ENCODE measurements around the gene CELF2.

The CELF2 gene

GRCh38 chr10:11225935-11226334, 208.3 kb downstream of the CELF2 start:
- DNase-seq (ENCODE audit: low spot score) = peak; percentile 33

- DNase-seq (ENCODE audit: low spot score) = no peak
Observed at GRCh38 chr10:11227103-11227502, 209.4 kb downstream of the CELF2 start.

GRCh38 chr10:11229893-11230292, 212.2 kb downstream of the CELF2 start:
- no peak for DNase-seq (ENCODE audit: low spot score)

- DNase-seq (ENCODE audit: low spot score) = peak; percentile 29
Observed at GRCh38 chr10:11230498-11231167, 213.0 kb downstream of the CELF2 start.

DNA sequence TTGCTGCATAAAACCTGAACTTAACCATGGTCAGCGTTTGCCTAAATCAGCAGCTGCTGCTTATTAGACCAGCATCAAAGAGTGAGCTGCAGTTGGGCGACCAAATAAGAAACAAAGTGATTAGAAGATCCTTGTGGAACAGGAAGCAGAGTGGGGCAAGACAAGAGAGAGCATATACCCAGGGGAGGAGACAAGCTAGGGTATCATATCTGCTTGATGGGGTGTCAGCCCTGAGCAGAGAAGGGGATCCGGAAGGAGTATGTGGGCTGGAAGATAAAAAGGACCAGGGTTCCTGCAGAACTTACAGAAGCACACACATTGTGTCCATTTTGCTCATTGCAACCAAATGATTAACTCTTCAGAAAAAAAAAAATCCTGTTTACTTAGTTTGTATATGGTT, 213.6 kb downstream of the CELF2 start:
- no peak for DNase-seq (ENCODE audit: low spot score)

- no peak for DNase-seq (ENCODE audit: low spot score)
Observed at GRCh38 chr10:11232222-11232961, 214.7 kb downstream of the CELF2 start.

- no peak for DNase-seq (ENCODE audit: low spot score)
Observed at GRCh38 chr10:11234857-11235531, 217.3 kb downstream of the CELF2 start.

- no peak for DNase-seq (ENCODE audit: low spot score)
Observed at GRCh38 chr10:11235771-11236170, 218.1 kb downstream of the CELF2 start.

DNA sequence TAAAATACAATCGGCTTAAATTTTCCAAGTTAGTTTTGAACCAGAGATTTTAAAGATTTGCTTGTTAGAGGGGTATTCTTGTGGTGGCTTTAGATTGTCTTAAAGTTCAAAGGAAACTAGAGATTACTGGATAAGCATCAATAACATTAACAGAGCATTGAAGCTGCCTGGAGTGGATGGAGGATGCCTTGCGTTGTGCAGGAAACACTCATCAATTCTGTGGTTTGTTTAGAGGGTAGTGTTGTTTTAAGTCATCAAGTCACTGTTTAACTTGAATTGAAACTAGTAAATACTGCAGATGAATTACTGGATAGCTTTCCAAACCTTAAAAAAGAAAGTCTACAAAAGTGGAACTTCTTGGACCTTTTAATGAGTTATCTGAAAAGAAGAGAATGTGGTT, 218.6 kb downstream of the CELF2 start:
- DNase-seq (ENCODE audit: low spot score) = peak; percentile 35

- no peak for DNase-seq (ENCODE audit: low spot score)
Observed at GRCh38 chr10:11237571-11237970, 219.9 kb downstream of the CELF2 start.

DNA sequence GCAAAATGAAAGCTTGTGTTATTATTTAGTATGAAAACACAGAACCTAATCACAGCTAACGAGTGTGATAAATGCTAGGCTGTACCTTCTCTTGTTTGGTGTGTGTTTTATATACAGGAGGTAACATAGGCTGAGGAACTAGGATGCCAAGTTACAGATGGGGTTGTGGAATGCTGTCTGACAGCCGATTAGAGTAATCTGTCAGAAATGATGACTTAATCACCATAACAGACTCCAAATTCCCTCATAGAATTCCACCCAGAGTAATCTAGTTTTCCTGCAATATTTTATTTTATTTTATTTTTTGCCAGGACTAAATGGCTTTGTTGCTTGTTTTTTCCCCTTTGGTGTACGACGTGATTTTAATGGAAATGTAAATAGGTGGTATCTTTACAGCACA, 221.2 kb downstream of the CELF2 start:
- DNase-seq (ENCODE audit: low spot score) = no peak

DNA sequence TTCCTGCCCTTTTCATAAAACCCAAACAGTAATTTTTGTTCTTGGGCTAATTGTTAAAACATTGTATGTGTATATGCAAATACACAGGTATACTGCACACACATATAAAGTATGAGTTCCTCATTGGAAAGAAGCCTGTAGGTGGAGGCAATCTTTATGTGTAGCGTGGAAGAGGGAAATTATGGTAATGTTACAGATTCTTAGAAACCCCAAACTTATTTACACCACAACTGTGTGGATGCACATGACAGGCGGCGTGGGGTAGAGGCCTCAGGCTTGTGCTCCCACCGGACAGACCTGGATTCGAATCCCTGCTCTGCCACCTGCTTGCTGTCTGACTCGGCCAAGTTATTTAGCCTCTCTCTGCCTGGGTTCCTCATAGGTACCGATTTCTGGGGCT, 223.0 kb downstream of the CELF2 start:
- DNase-seq (ENCODE audit: low spot score) = no peak

DNA sequence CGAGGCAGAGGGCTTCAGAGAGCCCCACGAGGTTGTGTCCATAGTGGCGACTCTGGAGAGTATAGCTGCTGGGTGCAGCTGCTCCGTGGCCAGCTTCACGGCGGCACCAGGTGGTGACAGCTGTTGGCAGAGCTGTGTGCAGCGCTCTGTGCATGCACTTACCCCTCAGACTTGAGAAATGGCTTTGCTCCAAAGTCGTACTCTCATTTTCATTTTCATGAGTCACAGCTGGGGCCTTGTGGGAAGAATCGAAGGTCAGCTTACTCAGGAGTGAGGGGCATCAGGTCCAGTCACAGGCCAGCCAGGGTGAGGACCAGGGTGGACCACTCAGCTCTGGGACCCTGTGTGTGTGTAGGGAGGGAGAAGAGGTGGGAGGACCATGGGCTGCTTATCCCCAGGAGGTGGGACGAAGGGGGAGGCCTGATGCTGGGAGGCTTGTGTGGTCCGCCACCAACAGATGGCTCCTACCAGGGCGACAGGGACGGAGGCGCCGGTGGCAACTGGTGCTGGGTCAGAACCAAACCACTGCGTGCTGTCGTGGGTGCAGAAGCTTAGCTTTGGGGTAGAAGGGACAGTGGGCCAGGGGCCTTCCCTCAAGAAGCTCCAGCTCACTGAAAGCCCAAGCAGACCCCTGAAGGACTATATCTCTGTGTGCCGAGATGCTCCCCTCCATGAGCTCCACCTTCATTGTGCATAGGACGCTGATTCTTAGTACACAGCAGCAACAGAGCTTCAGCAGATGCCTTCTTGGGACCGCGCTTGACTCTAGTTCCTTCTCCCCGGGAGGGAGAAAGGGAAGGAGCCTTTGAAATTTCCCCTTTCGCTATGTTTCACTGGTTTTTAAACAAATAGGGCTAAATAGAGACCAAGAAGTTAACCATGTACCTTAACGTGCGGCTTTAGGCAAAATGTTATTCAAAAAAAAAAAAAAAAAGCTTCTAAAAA, 225.0 kb downstream of the CELF2 start:
- DNase-seq (ENCODE audit: low spot score) = peak; percentile 42

DNA sequence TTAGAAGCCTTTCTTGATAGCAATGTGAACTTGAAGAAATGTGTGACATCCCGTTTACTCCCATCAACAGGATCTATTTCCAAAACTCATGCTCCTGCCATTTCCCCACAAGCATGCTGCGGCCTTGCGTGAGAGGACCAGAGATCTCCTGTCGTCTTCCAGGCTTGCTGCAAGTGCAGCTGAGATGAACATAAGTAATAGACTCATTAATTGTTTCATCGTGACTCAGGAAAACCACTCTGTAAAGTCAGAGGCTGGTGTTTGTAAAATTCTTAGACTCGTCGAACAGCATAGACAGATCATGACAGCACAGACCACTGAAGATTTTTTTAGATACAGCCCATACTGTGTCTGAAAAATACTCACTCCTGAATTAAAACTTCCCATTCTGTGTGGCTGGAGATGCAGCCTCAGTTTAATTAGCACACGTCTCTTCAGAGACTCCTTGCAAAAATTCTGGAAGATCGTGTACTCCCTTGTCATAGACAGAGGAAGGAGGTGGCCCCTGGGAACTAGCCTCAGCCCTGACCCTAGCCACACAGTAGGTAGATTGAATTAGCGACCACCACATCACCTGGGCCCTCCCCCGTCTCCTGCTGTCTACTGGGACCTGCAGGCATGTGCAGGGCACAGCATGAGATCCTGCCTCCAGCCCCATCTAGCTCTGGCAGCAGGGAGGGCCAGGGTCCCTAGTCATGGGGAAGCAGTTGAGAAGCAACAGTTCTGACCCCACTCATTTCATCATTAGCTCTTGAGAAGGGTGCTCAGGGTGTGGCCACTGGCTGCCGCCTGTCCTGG, 226.0 kb downstream of the CELF2 start:
- DNase-seq (ENCODE audit: low spot score) = no peak

DNA sequence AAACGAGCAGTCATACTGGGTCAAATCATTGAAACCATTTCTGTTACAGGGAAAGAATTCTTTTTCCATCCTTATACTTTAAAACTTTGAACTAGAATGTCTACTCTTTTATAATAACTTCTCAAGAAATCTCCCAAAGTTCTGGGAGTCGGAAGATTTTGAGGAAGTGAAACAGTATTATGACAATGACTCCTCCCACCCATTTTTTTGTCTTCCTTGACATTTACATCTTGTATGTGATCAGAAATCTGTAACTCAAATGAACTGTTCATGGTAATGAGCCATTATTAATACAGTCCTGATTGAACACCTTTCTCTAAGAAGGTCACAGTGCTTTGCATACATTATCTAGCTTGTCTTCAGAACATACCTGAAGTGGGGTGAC, 227.4 kb downstream of the CELF2 start:
- DNase-seq (ENCODE audit: low spot score) = no peak

DNA sequence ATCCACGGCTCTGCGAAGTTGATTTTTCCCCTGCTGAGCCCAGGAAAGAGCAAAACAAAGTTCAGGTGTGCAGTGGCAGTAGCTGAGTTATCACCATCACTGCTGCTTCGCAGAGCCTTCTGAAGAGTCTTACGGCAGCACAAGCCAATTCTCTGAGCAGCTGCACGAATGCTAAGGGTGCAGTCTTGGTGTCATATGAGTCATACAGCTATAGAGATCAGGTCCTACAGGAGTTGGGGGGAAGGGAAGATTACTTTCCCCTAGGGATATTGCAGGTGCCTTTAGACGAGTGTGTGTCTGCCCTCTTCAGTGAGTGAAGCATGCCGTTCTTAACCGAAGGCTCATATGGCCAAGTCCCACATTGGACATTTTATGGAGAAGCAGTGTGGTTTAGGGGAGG, 227.8 kb downstream of the CELF2 start:
- DNase-seq (ENCODE audit: low spot score) = no peak

- DNase-seq (ENCODE audit: low spot score) = no peak
Observed at GRCh38 chr10:11245981-11246590, 228.4 kb downstream of the CELF2 start.

DNA sequence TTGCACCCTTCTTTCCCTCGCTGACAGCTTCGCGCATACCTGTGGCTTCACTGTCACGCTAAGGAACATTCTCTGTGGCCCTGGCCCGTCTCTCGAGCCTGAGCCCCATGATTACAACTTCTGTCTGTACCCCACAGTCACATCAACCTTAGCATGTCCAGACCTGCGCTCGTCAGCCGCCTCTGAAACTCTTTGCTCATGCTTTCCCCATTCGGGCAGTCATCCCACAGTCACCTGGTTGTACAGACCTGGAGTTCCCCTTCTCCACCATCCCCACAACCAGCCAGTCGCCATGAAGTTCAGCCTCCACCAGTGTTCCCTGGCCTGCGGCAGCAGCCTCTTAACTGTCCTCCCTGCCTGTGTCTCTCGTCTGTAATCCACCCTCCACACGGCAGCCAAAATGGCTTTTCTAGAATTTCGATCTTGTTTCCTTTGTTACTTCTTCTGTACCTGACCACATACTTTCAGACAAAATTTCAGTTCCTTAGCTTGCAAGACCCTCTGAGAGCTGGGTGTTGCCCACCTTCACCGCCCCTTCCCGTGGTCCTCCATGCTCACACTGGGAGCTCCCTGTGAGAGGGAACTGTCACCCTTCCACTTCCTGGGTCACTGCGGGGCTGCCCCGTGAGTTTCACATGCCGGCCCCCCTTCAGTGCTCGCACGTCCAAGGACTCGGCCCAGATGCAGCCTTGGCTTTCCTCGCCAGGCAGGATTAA, 229.2 kb downstream of the CELF2 start:
- no peak for DNase-seq (ENCODE audit: low spot score)

- no peak for DNase-seq (ENCODE audit: low spot score)
Observed at GRCh38 chr10:11249152-11249807, 231.6 kb downstream of the CELF2 start.

GRCh38 chr10:11249808-11250195, 232.1 kb downstream of the CELF2 start:
- DNase-seq (ENCODE audit: low spot score) = no peak

Measured in kidney tubule cell (primary cell).